ENCODE data around the gene RPAP3.
A peak's percentile ranks its signal among the peaks of the same experiment; 100 is the strongest.

Gene RPAP3

GRCh38 chr12:47742253-47742825 lies 36.5 kb upstream of the RPAP3 start:
- DNase-seq, result peak; percentile 58

DNA sequence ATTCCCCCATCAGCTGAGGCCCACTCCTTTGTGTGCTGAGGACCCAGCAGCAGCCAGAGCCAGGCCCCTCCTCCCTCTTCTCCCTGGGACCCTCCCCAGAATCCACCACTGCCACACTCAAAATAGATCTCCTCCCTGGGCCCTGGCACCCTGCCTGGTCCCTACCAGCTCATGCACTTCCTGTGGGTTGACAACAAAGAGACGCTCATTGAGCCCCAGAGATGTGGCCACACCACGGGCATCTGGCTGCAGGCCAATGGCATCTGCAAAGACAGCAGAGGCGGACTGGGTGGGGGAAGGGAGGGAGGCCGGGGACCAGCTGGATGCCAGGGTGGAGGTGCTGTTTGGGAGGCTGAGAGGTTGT lies 35.5 kb upstream of the RPAP3 start:
- DNase-seq, result peak; percentile 98

- DNase-seq, result no peak
Measured at GRCh38 chr12:47740606-47741339, 34.9 kb upstream of the RPAP3 start.

GRCh38 chr12:47739979-47740378 lies 34.1 kb upstream of the RPAP3 start:
- peak; percentile 57 for DNase-seq

- DNase-seq, result no peak
Measured at GRCh38 chr12:47739297-47739696, 33.5 kb upstream of the RPAP3 start.

DNA sequence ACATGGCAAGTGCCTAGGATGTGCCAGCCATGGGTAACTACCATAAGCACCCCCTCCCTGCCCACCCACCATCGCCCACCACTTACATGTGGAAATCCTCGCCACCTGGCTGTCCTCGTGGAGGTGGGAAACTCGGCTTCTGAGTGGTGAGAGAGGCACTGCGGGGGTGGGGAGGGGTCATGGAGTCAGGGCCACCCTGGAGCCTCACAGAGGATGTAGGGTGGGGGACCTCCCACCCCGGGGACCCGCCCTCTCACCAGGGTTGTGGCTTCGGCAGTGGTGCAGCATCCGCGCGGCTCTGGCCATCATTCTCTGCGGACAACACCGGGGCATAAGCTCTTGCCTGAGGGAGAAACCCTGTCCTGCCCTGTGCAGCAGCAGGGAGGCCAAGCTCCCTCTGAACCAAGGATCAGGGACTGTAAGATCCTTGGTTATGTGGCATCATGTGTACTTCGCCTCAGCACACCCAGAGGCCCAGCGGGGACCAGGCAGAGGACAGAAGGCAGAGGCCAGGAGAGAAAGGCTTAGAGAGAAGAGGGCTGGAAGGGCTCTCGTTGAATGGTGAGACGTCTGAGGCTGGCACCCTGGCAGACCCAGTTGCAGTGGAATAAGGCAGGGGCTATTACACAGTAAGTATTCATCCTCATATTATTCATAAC lies 32.2 kb upstream of the RPAP3 start:
- DNase-seq, result no peak

GRCh38 chr12:47736877-47737676 lies 31.2 kb upstream of the RPAP3 start:
- DNase-seq, result peak; percentile 35

- DNase-seq, result no peak
Measured at GRCh38 chr12:47736216-47736615, 30.4 kb upstream of the RPAP3 start.

- DNase-seq, result no peak
Measured at GRCh38 chr12:47735649-47736048, 29.8 kb upstream of the RPAP3 start.

- DNase-seq, result no peak
Measured at GRCh38 chr12:47734725-47735480, 29.1 kb upstream of the RPAP3 start.

DNA sequence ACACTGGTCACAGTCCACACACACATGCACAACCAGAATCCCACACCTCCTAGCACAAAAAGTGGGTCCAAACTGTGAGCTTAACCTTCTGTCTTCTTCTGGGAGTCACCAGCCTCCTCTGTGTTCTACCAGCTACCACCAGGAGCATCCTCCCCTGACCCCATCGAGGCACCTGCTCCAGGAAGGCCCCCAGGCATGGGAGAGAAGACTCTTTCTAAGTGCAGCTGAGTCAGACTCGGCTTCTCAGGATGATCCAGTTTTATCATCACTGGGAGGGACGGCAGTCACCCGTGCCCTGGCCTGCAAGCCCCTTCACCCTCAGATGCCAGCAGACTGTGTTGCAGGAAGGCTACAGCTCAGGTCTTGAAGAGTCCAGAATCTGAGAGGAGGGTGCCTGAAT lies 27.3 kb upstream of the RPAP3 start:
- no peak for DNase-seq

GRCh38 chr12:47732504-47732903 lies 26.7 kb upstream of the RPAP3 start:
- no peak for DNase-seq

GRCh38 chr12:47731723-47732122 lies 25.9 kb upstream of the RPAP3 start:
- DNase-seq, result no peak

GRCh38 chr12:47730341-47730744 lies 24.5 kb upstream of the RPAP3 start:
- no peak for DNase-seq

- DNase-seq, result no peak
Measured at GRCh38 chr12:47729233-47729632, 23.4 kb upstream of the RPAP3 start.

DNA sequence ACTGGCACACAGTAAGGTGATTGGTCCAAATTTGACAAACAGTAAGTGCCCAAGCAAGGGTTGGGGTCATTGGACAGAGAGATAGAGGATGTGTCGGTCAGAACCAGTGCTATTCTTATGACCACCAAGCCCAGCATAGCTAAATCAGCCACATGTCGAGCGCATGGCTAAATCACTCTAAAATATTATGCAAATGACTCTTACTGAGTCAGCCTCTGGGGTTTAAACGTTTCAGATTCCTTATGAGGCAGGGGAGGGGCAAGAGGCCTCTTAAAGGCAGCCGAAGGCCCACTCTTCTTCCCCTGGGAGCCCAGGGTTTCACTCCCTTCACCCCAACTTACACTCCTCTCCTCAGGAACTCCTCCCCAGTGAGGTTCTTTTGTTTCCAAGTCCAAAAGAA lies 20.1 kb upstream of the RPAP3 start:
- no peak for DNase-seq

DNA sequence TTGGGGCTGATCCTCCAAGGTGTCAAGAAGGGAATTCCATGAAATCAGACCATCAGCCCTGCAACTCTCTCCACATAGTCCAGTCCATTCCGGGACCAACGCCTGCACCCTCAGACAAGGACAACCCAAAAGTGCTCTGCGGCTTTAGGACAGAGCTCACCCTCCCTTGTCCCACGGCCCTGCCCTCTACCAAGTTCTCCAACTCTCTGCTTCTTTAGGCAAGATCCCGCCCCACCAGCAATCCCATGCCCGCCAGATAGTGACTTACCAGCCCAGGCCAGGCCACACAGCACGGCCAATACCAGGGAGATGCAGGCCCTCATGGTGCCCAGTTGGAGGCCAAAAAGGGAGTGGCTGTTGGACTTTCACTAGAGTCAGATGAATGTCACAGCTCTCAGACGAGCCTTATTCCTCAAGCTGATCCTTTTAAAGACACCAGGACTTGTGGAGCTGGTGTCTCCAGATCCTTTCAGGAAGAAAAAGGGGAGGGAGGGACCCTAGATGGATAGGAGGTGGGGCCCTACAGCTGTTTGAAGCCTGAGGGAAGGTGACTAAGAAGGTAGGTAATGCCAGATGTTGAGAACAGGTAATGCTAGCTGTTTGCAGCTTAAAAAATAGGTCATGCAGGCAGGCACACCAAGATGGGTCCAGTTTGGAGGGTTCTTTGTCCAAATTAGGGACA lies 19.4 kb upstream of the RPAP3 start, which contains the start of gene ENDOU:
TSS of gene ENDOU (minus strand) at position 400 of the 682 bp plus-strand sequence. CDS start at position 323, 77 bp downstream.
- DNase-seq, result no peak

GRCh38 chr12:47722941-47723631 lies 17.3 kb upstream of the RPAP3 start:
- no peak for DNase-seq

GRCh38 chr12:47722136-47722834 lies 16.5 kb upstream of the RPAP3 start:
- DNase-seq, result no peak

DNA sequence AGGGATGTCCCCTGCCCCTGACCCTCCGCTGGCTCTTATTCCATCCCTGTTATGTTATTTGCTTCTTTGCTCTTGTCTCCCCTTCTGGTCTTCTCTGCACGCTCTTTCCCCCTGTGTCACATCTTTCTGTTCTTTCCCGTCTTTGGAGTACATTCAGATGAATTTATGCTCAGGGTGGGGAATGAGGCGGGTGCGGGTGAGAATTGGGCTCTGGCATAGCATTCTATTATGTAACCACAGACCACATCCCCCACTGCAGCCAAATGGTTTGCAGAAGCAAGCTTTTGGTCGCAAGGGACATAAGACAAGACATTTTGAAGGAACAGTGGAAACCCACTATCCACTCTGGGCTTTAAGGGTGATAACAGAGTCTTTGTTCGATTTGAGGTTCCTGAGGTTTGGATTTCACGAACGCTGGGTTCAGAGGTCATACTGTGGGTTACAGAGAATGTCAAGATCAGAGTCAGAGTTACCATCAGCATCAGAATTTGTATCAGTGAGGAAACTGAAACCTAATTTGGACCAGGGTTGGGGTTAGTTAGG lies 15.7 kb upstream of the RPAP3 start:
- DNase-seq, result peak; percentile 72

All from hematopoietic multipotent progenitor cell treated with erythropoietin and hydrocortisone succinate and interleukin-3 and kit ligand, for 4 days (in vitro differentiated cells).